HCT116 (cell line): ENCODE results near the gene C9orf85. TPM values are rescaled to one million over a fixed set of nuclear protein-coding genes. Genes with fewer than 3 reads are reported as not detected.
"Not testable (repeated sequence)": the region's sequence is repeated elsewhere in the genome, so short reads cannot be mapped to it uniquely, and the experiment has no call there.

Experiments used
- ATAC-seq: fragments of 200-7000 bp; cut with Tn5 transposase; 2 replicates; pipeline ENCODE4 v1.9.1; 2020; ENCODE audit warnings: mild to moderate bottlenecking, moderate library complexity
- BruUV-seq: library from RNA; stranded (reverse); fragments of 400-500 nt; replicated peaks from 2 replicates; lab custom pipeline; 2021; lab: Mats Ljungman, UMichigan
- CTCF ChIA-PET: fragments of 300-600 bp; sonication (Branson Sonifier 250); formaldehyde crosslinking; loops from one replicate; lab custom pipeline; 2021; ENCODE audit warnings: antibody characterized with exemption; lab: Charles Lee
- POLR2A ChIA-PET: fragments of 300-600, 350-600 bp; sonication (Branson Sonifier 250); formaldehyde crosslinking; loops from one replicate; lab custom pipeline; 2021; ENCODE audit warnings: antibody characterized with exemption; lab: Charles Lee
- RAD21 ChIA-PET, 2 experiments: fragments of 300-600 bp; sonication (Branson Sonifier 250); formaldehyde crosslinking; loops; one replicate each; lab custom pipeline; 2023; ENCODE audit warnings: low total read pairs in 2 of 2; ENCODE audit not compliant: uncharacterized antibody in 2 of 2, unreplicated experiment in 2 of 2, low non-redundant PET in 1 of 2; lab: Charles Lee
- DNase-seq: peaks from one replicate; pipeline ENCODE4 v3.0.0-alpha.2; 2010; ENCODE audit warnings: low read depth, low spot score
- H2AFZ ChIP-seq: fragments of 200-600 bp; shearing (Covaris generic), sonication (generic); 2 replicates; pipeline ENCODE4 v1.6.1; 2017; ENCODE audit warnings: low read depth, mixed run types, mixed read lengths, antibody characterized with exemption, low read length; ENCODE audit not compliant: poor library complexity, severe bottlenecking
- H3K27ac ChIP-seq: 2 replicates; pipeline ENCODE4 v1.5.1; 2012; ENCODE audit warnings: low read depth, low read length
- H3K27me3 ChIP-seq: fragments of 200-600 bp; sonication (generic); 2 replicates; pipeline ENCODE4 v1.6.1; 2016; ENCODE audit warnings: mixed run types, low read length, mixed read lengths; ENCODE audit not compliant: insufficient read depth
- H3K36me3 ChIP-seq, 2 experiments: fragments of 200-500 bp in 1 of 2; fragments of 200-600 bp in 1 of 2; sonication (Bioruptor generic) in 1 of 2; sonication (generic) in 1 of 2; 2 replicates each; pipeline versions ENCODE4 v1.5.1 to v1.6.1; 2014 to 2016; ENCODE audit warnings: low read length in 2 of 2, inconsistent platforms in 1 of 2, mixed read lengths in 1 of 2, mixed run types in 1 of 2; ENCODE audit not compliant: insufficient read depth in 2 of 2, control insufficient read depth in 1 of 2
- H3K4me1 ChIP-seq, 2 experiments: fragments of 200-600 bp in 1 of 2; sonication (generic) in 1 of 2; 2 replicates each; pipeline versions ENCODE4 v1.5.1 to v1.6.1; 2012 to 2017; ENCODE audit warnings: low read length in 2 of 2, inconsistent platforms in 1 of 2, mild to moderate bottlenecking in 1 of 2, mixed read lengths in 1 of 2, mixed run types in 1 of 2, moderate library complexity in 1 of 2; ENCODE audit not compliant: insufficient read depth in 2 of 2, control insufficient read depth in 1 of 2
- H3K4me2 ChIP-seq: fragments of 200-600 bp; sonication (generic); 2 replicates; pipeline ENCODE4 v1.6.1; 2017; ENCODE audit warnings: mixed run types, low read length, mixed read lengths
- H3K4me3 ChIP-seq, 2 experiments: fragments of 200-600 bp in 1 of 2; sonication (generic) in 1 of 2; replicated peaks in 1 of 2; 2 replicates each; pipeline ENCODE4 v1.5.1; 2011 to 2016; ENCODE audit warnings: low read length in 2 of 2, control low read depth in 1 of 2, low read depth in 1 of 2, mild to moderate bottlenecking in 1 of 2, mixed read lengths in 1 of 2, mixed run types in 1 of 2
- H3K79me2 ChIP-seq: fragments of 200-600 bp; sonication (generic); 2 replicates; pipeline ENCODE4 v1.6.1; 2017; ENCODE audit warnings: mild to moderate bottlenecking, mixed run types, low read length, moderate library complexity, mixed read lengths; ENCODE audit not compliant: insufficient read depth
- H3K9ac ChIP-seq: fragments of 200-600 bp; sonication (generic); 2 replicates; pipeline ENCODE4 v1.6.1; 2016; ENCODE audit warnings: low read length, mixed read lengths
- H3K9me2 ChIP-seq: fragments of 200-600 bp; sonication (generic), shearing (Covaris generic); 2 replicates; pipeline ENCODE4 v1.6.1; 2017; ENCODE audit warnings: mixed run types, mild to moderate bottlenecking, moderate library complexity; ENCODE audit not compliant: insufficient read depth
- H3K9me3 ChIP-seq, 2 experiments: fragments of 200-500 bp in 1 of 2; fragments of 200-600 bp in 1 of 2; sonication (Bioruptor generic) in 1 of 2; sonication (generic) in 1 of 2; 2 replicates each; pipeline ENCODE4 v1.6.1; 2014 to 2017; ENCODE audit warnings: low read length in 2 of 2, mixed read lengths in 2 of 2, inconsistent platforms in 1 of 2, low read depth in 1 of 2, mild to moderate bottlenecking in 1 of 2, mixed run types in 1 of 2, moderate library complexity in 1 of 2; ENCODE audit not compliant: control insufficient read depth in 1 of 2, insufficient read depth in 1 of 2
- H4K20me1 ChIP-seq: fragments of 200-600 bp; sonication (generic), shearing (Covaris generic); 2 replicates; pipeline ENCODE4 v1.6.1; 2017; ENCODE audit warnings: mixed run types, mild to moderate bottlenecking, moderate library complexity; ENCODE audit not compliant: insufficient read depth
- CTCF ChIP-seq, 3 experiments: fragments of 200-600 bp in 1 of 3; sonication (generic) in 1 of 3; IDR thresholded peaks in 2 of 3; conservative IDR thresholded peaks in 1 of 3; 2 replicates each; pipeline ENCODE4 v1.5.1; 2012 to 2017; ENCODE audit warnings: low read depth in 2 of 3, low read length in 2 of 3, antibody characterized with exemption in 1 of 3, borderline replicate concordance in 1 of 3, control low read depth in 1 of 3, mild to moderate bottlenecking in 1 of 3, mixed read lengths in 1 of 3, mixed run types in 1 of 3, moderate library complexity in 1 of 3; ENCODE audit not compliant: insufficient read depth in 1 of 3
- ELF1 ChIP-seq: IDR thresholded peaks from 2 replicates; pipeline ENCODE4 v1.6.1; 2012; ENCODE audit warnings: low read depth, borderline replicate concordance
- EZH2 ChIP-seq: fragments of 200-600 bp; sonication (generic); IDR thresholded peaks from 2 replicates; pipeline ENCODE4 v1.6.1; 2017; ENCODE audit warnings: antibody characterized with exemption, mixed run types
- JUND ChIP-seq: IDR thresholded peaks from 2 replicates; pipeline ENCODE4 v1.6.1; 2012
- POLR2A ChIP-seq: IDR thresholded peaks from 2 replicates; pipeline ENCODE4 v1.7.0; 2011; ENCODE audit warnings: borderline replicate concordance; ENCODE audit not compliant: insufficient read depth, insufficient read length; ENCODE audit errors: extremely low read depth
- POLR2AphosphoS5 ChIP-seq: IDR thresholded peaks from 2 replicates; pipeline ENCODE4 v1.6.1; 2011; ENCODE audit warnings: mild to moderate bottlenecking, low read depth, low read length, moderate library complexity
- RAD21 ChIP-seq: IDR thresholded peaks from 2 replicates; pipeline ENCODE4 v1.6.1; 2012; ENCODE audit warnings: low read depth, mild to moderate bottlenecking
- REST ChIP-seq: IDR thresholded peaks from 2 replicates; pipeline ENCODE4 v1.6.1; 2012; ENCODE audit warnings: low read depth
- SIN3A ChIP-seq: IDR thresholded peaks from 2 replicates; pipeline ENCODE4 v1.6.1; 2012; ENCODE audit warnings: low read depth
- SP1 ChIP-seq: IDR thresholded peaks from 2 replicates; pipeline ENCODE4 v1.6.1; 2012; ENCODE audit warnings: low read depth
- YY1 ChIP-seq: IDR thresholded peaks from 2 replicates; pipeline ENCODE4 v1.6.1; 2011; ENCODE audit warnings: low read length, low read depth, moderate library complexity, mild to moderate bottlenecking; ENCODE audit not compliant: insufficient replicate concordance; ENCODE audit errors: extremely low read depth
- ZBTB33 ChIP-seq: IDR thresholded peaks from 2 replicates; pipeline ENCODE4 v1.6.1; 2011; ENCODE audit warnings: mild to moderate bottlenecking, low read length, moderate library complexity; ENCODE audit not compliant: insufficient replicate concordance; ENCODE audit errors: extremely low read depth
- ZFX ChIP-seq: fragments of 450-650 bp; IDR thresholded peaks from 2 replicates; pipeline ENCODE4 v1.6.1; 2017
- intact Hi-C: fragments of 100-400 bp; cut with micrococcal nuclease; formaldehyde crosslinking; loops from 2 replicates; pipeline ENCODE4 v1.10.0; 2022
- total RNA-seq: library from RNA; stranded (reverse); gene quantifications from one replicate; pipeline ENCODE4 v1.2.1, GENCODE V29; 2021; ENCODE audit not compliant: unreplicated experiment
- TF ChIP-seq, protein P1 (sequence below): IDR thresholded peaks from 2 replicates; pipeline ENCODE4 v1.6.1; 2012

Gene C9orf85
- total RNA-seq, 1 experiment from 2014 or later, result 12.4 TPM

- Histone ChIP-seq H3K4me2 (no peak overlapping the region), H4K20me1 (peaks cover 3% of the 10 kb centered on the region; the same call in 1 of the 2 replicates), H3K9ac (no peak overlapping the region), H3K27me3 (no peaks in the 10 kb centered on the region), H3K4me3 (no peak overlapping the region), H3K27ac (no peak overlapping the region), H3K9me2 (no peaks in the 10 kb centered on the region), H3K79me2 (peaks cover 94% of the 10 kb centered on the region), H3K9me3 (no peaks in the 10 kb centered on the region), H3K4me1 (no peaks in the 10 kb centered on the region), H3K36me3 (no peaks in the 10 kb centered on the region), H2AFZ (no peak overlapping the region)
- BruUV-seq, result no TSS peak
- DNase-seq (no peak), ATAC-seq (no peak)
- TF ChIP-seq POLR2A (no peak), CTCF (IDR thresholded peaks at IDR 0.05 in 2 of 3, conservative IDR thresholded peaks at IDR 0.05 in 1 of 3; ENCODE audit: borderline replicate concordance in 1 of 3, insufficient read depth in 1 of 3, low read depth in 2 of 3, low read length in 2 of 3) (no peak), RAD21 (no peak), ZBTB33 (no peak), YY1 (no peak), SIN3A (no peak), POLR2AphosphoS5 (no peak), JUND (no peak), SP1 (no peak), EZH2 (no peak), ELF1 (no peak), REST (no peak), ZFX (no peak)
- TF ChIP-seq, protein P1, sequence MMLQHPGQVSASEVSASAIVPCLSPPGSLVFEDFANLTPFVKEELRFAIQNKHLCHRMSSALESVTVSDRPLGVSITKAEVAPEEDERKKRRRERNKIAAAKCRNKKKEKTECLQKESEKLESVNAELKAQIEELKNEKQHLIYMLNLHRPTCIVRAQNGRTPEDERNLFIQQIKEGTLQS, result no peak
- intact Hi-C loops, result no loop called here
- ChIA-PET CTCF (no interaction called here), RAD21 (no interaction called here), POLR2A (no interaction called here)
Measured at GRCh38 chr9:71897577-71897976, 13.9 kb upstream of the C9orf85 start.

DNA sequence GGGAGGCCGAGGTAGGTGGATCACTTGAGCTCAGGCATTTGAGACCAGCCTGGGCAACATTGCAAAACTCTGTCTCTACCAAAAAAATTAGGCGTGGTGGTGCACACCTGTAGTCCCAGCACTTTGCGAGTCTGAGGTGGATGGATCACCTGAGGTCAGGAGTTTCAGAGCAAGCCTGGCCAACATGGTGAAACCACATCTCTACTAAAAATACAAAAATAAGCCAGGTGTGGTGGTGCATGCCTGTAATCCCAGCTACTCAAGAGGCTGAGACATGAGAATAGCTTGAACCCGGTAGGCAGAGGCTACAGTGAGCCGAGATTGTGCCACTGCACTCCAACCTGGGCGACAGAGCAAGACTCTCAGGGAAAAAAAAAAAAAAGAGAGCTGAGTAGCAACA is 12.7 kb upstream of the C9orf85 start:
- H3K9me3 ChIP-seq, DNase-seq, H3K4me1 ChIP-seq, H3K27me3 ChIP-seq, H3K9me2 ChIP-seq, H3K9ac ChIP-seq, ATAC-seq, H2AFZ ChIP-seq, CTCF ChIA-PET, H3K4me2 ChIP-seq, H3K27ac ChIP-seq, BruUV-seq, H3K36me3 ChIP-seq, H3K4me3 ChIP-seq, intact Hi-C loops, H4K20me1 ChIP-seq: not testable (repeated sequence)
- peaks cover 96% of the 10 kb centered on the region for H3K79me2 ChIP-seq
- POLR2A ChIA-PET, result interaction anchor here (1.1 kb wide), 1 partner anchor 12 kb away, joined by 4 read pairs; the partner anchor contains the start of genes ABHD17B and C9orf85
- RAD21 ChIA-PET, result interaction anchor here in 1 of 2 experiments (0.6 kb wide), 1 partner anchor 71 kb away, joined by 9 read pairs; no protein-coding TSS in a partner anchor
